Left lobe of liver (tissue), 2 donors: Measurements from ENCODE around the gene COG6. TPM values are rescaled to one million over a fixed set of nuclear protein-coding genes. Genes with fewer than 3 reads are reported as not detected.

Experiments
- ATAC-seq: fragments of 200-7000 bp; cut with Tn5 transposase; one replicate; pipeline ENCODE4 v1.9.1; 2020; ENCODE audit warnings: mild to moderate bottlenecking, moderate library complexity
- DNase-seq: peaks from one replicate; pipeline ENCODE4 v3.0.0-alpha.2; 2020; ENCODE audit warnings: low spot score
- total RNA-seq: library from RNA; stranded (reverse); gene quantifications from one replicate; pipeline ENCODE4 v1.2.1, GENCODE V29; 2021
- donor health status: DM: no; HTN: no; CAD: no; lungs with moderate emphysema.
- donor health status: DM: no; HTN: yes; CAD: no.

Gene COG6
- total RNA-seq, 1 donor from 2014 or later: 12.8 TPM

DNA sequence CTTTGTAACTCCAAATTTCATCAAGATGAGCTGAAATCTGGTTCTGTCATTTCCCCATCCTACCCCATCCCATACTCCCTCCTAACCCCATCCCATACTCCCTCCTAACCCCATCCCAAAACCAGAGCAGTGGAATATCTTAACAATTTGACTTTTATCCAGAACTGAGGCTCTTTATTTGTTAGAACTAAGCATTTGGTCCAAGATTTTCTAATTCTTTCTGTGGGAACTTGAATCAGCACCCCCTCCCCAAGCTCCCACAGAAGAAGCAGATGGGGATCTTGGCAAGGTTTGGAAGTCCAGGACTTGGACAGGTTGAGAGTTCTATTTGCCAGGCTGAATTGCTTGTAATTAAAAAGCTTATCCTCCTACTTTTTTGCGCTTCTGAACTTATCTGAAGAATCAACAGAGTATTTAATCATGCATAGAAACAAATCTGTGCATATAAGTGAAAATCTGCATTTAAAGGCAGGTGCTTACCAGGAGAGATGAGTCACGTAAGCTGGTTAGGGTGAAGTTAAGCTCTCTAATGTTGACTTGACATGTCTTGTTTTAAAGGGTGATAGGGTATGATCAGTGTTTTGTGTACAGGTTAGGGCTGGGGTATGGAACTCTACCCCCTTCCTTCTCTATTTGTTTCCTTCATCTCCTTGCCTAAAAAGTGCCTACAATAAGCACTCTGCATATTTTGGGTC, 111.1 kb downstream of the COG6 start:
- DNase-seq: no peak
- no peak for ATAC-seq

DNA sequence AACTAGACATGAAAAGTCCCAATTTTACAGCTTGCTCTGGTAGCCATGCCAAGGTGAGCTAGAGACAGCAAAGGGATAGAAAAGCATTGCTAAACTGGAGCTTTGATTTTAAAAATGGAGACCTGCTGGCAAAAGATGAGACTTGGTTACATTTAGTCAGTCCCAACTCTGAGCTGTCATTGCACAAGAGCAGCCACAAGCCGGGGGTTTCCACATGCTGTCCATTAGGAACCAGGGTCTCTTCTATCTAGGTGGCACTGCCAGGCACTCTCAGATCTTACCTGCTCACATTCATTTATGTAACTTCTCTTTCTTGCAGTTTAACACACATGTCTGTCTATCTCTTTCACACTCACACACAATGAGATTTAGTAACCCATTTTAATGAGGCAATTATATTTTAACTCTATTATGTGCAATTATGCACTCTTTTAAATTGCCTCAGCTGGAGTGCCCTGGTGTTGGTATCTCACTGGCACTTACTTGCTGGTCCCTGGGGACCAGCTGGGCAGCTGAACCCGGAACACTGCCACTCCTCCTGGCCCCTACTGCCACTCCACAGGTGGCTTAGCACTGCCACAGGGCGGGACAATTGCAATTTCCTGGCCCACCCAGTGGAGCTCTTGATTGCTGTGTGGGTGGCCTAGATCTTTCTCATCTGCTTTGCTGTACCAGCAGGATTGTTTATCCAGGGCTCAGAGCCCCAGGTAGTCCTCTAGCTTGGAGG, 112.5 kb downstream of the COG6 start:
- no peak for ATAC-seq
- DNase-seq: no peak

DNA sequence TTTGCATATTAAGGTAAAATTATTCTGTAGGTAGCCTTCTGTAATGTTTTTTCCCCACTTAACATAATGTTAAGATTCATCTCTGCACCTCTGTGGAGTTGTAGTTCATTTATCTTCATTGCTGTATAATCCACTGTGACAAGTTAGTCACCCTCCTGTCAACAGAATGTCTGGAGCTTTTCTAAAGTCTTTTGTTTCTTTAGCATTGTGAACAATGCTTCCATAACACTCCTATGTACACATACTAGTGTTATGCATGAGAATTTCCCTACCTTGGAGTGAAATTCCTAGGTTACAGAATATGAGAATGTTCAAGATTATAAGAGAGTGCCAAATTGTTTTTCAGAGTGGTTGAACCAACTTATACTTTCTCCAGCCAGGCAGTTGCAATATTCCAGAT, 113.5 kb downstream of the COG6 start:
- ATAC-seq (no peak), DNase-seq (no peak)

DNA sequence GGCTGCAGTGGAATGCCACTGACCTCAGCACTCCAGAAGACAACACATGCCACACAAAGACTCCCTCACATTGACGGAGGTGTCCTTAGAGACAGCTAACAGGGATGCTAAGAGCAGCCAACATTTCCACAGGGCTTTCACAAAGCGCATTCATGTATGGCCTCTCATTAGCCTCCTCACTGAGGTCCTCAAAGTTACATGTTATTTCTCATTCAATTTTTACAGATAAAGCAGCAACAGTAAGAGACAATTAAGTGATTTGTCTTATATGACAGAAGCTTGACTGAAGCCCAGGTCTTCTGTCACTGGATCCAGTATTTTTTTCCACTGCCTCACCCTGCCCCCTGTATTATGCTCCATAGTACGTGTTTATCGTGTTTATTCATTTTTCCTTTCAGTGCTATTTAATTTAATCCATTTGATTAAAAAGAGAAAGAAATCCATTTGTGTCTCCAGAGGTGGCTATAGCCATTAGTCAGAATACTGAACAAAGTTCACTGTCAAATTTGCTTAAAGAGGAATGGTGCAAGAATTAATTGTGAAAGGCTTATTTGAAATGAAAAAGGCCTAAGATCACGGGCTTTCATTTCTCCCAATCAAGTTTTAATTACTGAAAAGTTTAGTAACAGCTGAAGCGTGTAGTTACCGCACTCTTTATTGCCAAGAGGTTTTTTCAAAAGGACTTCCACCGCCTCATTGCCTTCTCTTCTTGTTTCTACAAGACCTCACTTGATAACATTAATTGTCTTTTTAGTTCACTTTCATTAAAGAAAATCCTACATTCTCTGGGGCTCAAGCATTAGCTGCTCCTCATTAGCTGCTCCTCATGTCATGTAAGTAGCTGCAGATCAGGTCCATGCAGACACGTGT, 115.0 kb downstream of the COG6 start:
- ATAC-seq (peak; percentile 44), DNase-seq (no peak)

DNA sequence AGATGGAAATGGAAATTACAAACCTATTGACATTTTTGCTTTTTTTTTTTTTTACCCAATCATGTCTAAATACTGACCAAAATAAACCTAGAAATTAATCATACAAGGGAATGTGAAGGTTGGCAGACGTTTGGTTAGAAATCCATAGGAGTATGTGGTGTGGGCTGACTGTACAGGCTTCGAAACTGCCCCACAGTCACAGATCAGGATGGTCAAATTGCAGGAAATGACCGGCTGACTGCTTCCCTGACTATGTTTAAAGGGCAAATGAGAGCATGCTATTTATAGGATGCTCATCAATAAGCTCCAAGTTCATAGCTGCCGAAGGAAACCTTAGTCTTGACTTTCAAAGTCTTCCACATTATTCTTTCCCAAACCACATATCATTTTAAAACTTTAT, 118.4 kb downstream of the COG6 start:
- DNase-seq: no peak

DNA sequence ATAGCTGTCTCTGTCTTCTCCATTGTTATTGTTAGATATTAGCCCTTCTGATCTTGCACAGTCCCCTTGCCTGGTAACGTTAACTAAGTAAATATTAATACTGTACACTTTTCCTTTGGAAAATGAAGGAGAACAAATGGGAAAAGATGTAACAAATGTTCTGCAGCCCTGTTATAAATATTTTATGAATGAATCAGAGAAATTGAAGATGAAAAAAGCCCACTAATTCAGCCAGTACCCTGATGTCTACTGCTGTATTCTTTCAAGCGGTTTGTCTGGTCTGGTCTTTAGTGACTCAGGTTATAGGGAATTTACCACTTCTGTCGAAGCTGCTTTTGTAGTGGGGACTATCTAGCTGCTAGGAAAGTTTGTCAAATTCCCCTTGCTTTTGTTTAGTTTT, 121.0 kb downstream of the COG6 start:
- DNase-seq (no peak), ATAC-seq (no peak)

More for the DNA sequence above, 118.4 kb downstream of the COG6 start:
- ATAC-seq: no peak

DNA sequence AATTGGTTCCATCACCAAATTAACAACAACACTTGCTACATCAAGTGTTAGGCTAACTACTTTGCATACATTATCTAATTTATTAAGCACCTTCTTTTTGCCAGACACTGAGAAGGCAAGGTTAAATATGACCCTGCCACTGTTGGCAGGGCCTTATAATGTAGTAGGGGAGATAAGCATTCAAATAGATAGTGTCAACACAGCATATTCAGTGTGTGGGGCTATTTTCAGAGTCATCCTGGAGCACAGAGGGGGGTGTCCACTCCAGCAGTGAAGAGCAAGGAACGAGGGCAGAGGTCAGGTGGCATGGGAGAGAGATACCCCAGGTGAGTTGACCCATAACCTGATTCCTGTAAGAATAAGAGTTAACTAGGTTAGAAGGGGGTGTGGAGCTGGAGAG, 121.6 kb downstream of the COG6 start:
- DNase-seq (no peak), ATAC-seq (no peak)

DNA sequence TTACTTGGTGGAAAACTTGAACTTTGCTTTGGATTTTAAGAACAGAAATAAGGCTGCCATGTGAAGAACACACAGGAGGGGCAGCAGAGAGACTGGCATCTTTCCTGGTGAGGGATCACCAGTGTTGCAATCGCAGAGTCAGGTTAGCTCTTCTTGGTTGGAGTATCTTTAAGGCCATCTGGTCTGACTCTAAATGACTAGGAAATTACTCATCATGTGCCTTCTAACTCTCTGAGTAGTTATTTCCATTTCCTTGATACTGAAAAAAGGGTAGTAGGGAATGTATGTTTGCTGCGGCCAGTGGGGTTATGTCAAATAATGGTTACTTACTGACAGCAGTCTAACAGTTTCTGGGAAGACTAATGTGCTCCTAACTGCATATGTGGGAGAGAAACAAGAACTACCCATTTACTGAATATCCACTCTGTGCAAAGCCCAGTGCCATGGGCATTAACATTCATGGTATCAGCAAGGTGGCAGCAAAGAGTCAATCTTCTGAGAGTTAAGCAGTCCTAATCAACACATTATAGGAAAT, 122.1 kb downstream of the COG6 start:
- DNase-seq: no peak
- ATAC-seq: peak; percentile 45

DNA sequence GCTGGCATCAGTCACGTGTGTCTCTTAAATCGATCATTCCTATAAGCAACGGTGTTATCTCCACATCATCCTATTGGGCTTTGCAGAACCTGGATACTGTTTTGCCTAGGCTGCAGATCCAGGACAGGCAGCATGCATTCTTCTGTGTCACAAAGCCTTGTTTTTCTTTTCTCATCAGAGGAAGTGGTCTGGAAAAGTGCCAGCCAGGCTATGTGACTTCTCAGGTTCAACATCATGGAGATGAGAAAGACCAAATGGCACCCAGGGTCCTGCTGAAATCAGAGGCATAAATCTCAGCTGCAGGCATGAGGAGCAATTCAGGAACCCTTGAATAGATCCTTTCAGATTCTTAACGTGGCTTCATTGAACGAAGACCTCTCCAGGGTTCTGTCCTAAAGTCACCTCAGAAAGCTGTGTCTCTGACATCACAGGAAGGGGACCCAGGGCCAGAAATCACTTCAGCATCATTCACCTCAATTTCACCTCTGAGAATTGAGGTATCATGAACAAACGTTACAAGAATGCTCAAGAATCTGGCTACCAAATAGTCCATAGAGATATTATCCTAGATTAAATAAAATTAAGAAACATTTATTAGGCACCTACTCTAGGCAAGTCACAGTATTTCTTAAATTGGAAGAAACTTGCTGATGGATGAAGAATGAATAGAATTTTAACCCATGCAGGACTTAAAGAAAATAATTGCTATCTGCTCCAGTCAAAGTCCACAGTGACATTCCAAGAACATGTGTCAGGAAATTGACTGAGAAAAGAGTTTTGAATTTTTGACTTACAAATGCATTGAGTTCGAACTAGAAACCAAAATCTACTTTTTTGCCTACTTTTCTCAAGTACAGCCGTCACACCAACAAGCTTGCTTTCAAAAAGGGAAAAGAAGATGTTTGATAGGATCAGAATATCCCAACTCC, 124.1 kb downstream of the COG6 start:
- ATAC-seq: no peak
- DNase-seq: no peak

DNA sequence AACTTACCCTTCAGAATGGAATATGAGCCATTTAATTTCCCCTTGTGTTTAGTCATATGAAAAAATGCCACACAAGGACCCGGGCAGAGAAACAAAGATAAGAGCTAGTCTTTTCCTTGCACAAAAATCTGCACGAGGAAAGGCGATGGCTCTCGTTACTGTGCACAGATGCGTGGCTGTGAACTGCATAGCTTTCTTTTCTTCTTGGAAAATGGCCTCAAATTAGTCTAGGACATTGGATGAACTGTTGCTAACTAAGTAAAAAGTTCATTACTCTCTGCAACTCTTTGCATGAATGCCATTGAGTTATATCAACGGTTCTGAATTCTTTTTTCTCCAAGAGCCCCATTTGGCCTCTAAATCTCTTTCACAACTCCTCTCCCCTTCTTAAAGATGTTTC, 125.2 kb downstream of the COG6 start:
- no peak for ATAC-seq
- DNase-seq: no peak

DNA sequence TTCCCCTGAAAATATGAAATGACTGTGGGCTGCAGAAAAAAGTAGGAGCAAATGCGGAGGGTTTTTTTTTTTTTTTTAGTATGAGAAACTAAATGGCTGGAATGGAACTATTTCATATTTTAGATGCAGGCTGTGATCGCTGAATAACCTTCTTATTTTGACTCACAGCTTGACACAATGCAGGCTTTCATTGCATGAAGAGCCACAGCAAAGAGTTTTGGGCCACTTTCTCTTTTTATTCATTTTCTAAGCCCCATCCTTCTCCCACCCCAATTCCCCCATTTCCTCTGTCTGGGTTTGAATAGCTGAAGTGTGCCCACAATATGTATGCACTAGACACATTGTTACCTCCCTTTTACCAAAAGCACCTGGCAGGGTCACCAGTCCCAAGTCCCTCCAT, 125.9 kb downstream of the COG6 start:
- no peak for DNase-seq
- ATAC-seq: no peak

DNA sequence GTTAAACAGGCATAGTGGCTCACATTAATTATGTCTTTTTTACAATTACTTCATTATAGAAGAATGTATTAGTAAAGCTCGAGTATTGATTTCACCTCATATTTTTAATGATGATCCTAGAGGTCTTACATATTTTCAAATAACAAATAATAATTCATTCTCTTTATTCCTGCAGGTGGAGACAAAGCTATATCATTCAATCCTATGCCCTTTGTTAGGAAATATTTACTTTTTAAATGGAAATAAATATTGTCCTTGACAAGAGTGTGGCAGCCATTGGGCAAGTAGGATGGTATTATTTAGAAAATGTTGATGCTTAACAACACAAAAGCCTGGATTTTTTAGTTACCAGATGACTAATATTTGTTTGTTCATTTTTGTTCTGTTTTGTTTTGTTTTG, 127.6 kb downstream of the COG6 start:
- no peak for ATAC-seq
- DNase-seq: no peak

DNA sequence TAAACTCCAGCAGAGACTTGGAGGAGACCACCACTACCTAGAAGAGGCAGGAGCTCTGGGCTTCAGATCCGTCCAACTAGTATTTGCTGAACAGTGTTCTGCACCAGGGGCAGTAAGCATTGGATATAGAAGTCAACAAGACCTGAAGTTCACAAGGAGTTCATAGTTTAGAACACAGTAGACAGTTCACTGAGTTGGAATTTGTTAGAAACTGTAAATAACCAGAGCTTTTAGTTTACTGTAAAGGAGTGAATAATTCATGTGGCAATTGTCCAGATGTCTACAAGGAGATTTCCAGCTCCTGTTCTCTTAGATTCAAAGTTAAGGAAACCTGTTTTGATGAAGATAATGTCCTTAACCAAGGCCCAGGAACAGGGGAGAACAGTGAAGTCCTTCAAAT, 128.9 kb downstream of the COG6 start:
- no peak for DNase-seq
- ATAC-seq: no peak

DNA sequence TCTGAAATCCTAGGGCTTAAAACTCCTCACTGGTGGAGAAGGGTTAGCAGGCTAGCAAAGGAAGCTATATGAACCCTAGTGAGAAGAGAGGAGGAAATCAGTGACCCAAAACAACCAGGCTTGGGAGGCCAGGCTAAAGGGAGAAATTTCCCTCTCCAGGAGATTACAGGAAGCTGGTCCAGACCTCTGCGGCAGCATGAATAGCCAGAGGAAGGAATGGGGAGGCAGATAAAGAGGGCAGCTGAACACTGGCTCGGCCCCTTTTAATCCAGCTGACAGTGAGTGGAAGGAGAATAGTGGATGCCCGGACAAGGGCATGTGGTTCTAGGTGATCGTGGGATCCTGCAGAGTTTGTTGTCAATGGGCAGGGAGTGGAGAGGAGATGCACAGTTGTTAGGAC, 130.6 kb downstream of the COG6 start:
- DNase-seq (no peak), ATAC-seq (peak; percentile 39)

DNA sequence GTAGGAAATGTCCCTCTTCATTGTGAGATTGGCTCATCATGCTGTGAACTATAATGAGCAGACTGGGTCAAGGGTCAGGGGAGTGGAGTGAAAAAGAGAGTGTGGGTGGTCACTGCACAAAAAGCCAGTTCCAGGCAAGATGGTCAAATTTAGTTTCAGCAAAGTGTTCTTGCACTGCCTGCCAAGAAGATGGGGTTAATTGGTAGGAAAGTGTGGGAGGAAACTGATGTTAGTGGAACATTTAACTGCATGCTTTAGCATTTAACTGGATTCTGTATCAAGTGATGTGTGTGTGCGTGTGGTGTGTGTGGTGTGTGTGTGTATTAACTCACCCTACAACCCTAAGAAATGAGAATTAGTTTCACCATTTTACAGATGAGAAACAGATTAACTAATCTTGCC, 131.6 kb downstream of the COG6 start:
- no peak for DNase-seq
- no peak for ATAC-seq

DNA sequence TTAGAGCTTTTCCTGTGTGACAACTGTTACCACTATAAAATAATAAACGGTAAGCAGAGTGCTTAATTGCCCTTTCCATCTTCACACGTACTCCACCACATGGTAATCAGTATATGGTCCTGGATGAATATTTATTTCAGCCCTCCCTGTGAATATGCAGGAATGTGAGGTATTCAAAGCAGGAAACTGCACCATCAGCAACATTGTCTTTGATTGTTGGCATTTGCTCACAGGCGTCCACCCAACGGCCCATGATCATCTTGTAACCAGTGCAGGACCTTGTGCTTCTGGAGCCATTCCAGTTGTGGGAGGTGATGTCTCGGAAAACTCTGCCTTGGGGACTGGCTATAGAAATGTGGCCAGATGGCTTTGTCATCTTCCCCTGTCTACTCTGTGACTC, 132.6 kb downstream of the COG6 start:
- ATAC-seq (no peak), DNase-seq (no peak)

DNA sequence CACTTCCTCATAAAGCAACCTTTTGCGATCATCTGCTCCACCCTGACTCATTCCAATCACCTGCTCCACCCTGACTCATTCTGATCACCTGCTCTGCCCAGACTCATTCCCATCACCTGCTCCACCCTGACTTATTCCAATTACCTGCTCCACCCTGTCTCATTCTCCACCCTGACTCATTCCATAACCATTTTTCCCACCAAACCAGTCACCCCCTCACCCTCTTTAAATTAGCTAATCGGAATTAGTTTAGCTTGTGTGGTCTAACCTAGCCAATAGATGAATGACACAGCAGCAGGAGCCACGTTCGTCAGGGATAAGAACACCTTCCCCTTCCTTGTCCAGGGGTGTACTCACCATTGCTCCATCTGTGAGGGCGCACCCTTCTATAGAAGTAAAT, 134.0 kb downstream of the COG6 start:
- ATAC-seq: no peak
- no peak for DNase-seq
